PC-3 (cell line): ENCODE measurements around the gene NPIPB9. TPM values are rescaled to one million over a fixed set of nuclear protein-coding genes. Genes with fewer than 3 reads are reported as not detected.
"Not testable (repeated sequence)": the region's sequence is repeated elsewhere in the genome, so short reads cannot be mapped to it uniquely, and the experiment has no call there.

ENCODE experiments used
- ATAC-seq: fragments of 200-7000 bp; cut with Tn5 transposase; 2 replicates; pipeline ENCODE4 v1.9.1; 2020; ENCODE audit warnings: mild to moderate bottlenecking, moderate library complexity
- BruUV-seq: library from RNA; stranded (reverse); fragments of 400-500 nt; replicated peaks from 2 replicates; lab custom pipeline; 2021; lab: Mats Ljungman, UMichigan
- CTCF ChIA-PET: fragments of 300-600 bp; sonication (Branson Sonifier 250); formaldehyde crosslinking; loops from one replicate; lab custom pipeline; 2022; ENCODE audit warnings: antibody characterized with exemption; lab: Charles Lee
- POLR2A ChIA-PET: fragments of 300-600 bp; sonication (Branson Sonifier 250); formaldehyde crosslinking; loops from one replicate; lab custom pipeline; 2022; ENCODE audit warnings: antibody characterized with exemption; ENCODE audit not compliant: unreplicated experiment; lab: Charles Lee
- DNase-seq: peaks from one replicate; pipeline ENCODE4 v3.0.0-alpha.2; 2015
- H2AFZ ChIP-seq: fragments of 300-600 bp; sonication (generic); 2 replicates; pipeline ENCODE4 v1.6.0; 2016; ENCODE audit warnings: antibody characterized with exemption, low read length
- H3F3A ChIP-seq: fragments of 300-600 bp; sonication (generic); one replicate; pipeline ENCODE4 v1.6.0; 2017; ENCODE audit warnings: antibody characterized with exemption, low read length, control low read depth, mild to moderate bottlenecking; ENCODE audit not compliant: unreplicated experiment
- H3K27ac ChIP-seq: fragments of 300-600 bp; sonication (generic); 2 replicates; pipeline ENCODE4 v1.5.1; 2016; ENCODE audit warnings: mild to moderate bottlenecking, low read length
- H3K27me3 ChIP-seq: fragments of 300-600 bp; sonication (generic); 2 replicates; pipeline ENCODE4 v1.6.1; 2016; ENCODE audit warnings: low read length, mixed read lengths
- H3K36me3 ChIP-seq: fragments of 300-600 bp; sonication (generic); 2 replicates; pipeline ENCODE4 v1.6.1; 2016; ENCODE audit warnings: low read depth, mixed run types, low read length, mixed read lengths
- H3K4me1 ChIP-seq: fragments of 300-600 bp; sonication (generic); 2 replicates; pipeline ENCODE4 v1.5.1; 2016; ENCODE audit warnings: low read length; ENCODE audit not compliant: insufficient read depth
- H3K4me2 ChIP-seq: fragments of 300-600 bp; sonication (generic); 2 replicates; pipeline ENCODE4 v1.6.0; 2016; ENCODE audit warnings: low read length
- H3K4me3 ChIP-seq: fragments of 300-600 bp; sonication (generic); 2 replicates; pipeline ENCODE4 v1.5.1; 2016; ENCODE audit warnings: mild to moderate bottlenecking, low read length, mixed read lengths
- H3K79me2 ChIP-seq: fragments of 300-600 bp; sonication (generic); 2 replicates; pipeline ENCODE4 v1.6.1; 2017; ENCODE audit warnings: low read length, mixed read lengths
- H3K9ac ChIP-seq: fragments of 300-600 bp; sonication (generic); 2 replicates; pipeline ENCODE4 v1.6.0; 2016; ENCODE audit warnings: mild to moderate bottlenecking, low read length
- H3K9me2 ChIP-seq: fragments of 300-600 bp; sonication (generic); replicated peaks from 2 replicates; pipeline ENCODE4 v1.6.1; 2016; ENCODE audit warnings: mixed run types, low read length, mixed read lengths
- H3K9me3 ChIP-seq: fragments of 300-600 bp; sonication (generic); 2 replicates; pipeline ENCODE4 v1.6.1; 2016; ENCODE audit warnings: low read length, mixed read lengths
- H4K20me1 ChIP-seq: fragments of 300-600 bp; sonication (generic); 2 replicates; pipeline ENCODE4 v1.6.1; 2016; ENCODE audit warnings: low read length, mixed read lengths
- CTCF ChIP-seq: fragments of 300-600 bp; sonication (generic); conservative IDR thresholded peaks from 2 replicates; pipeline ENCODE4 v1.5.1; 2017; ENCODE audit warnings: antibody characterized with exemption, low read depth, mild to moderate bottlenecking, low read length
- EZH2 ChIP-seq: fragments of 300-600 bp; sonication (generic); IDR thresholded peaks from one replicate; pipeline ENCODE4 v1.6.1; 2017; ENCODE audit warnings: antibody characterized with exemption, mild to moderate bottlenecking, low read length; ENCODE audit not compliant: unreplicated experiment
- EZH2phosphoT487 ChIP-seq: fragments of 300-600 bp; sonication (generic); IDR thresholded peaks from 2 replicates; pipeline ENCODE4 v1.6.1; 2018; ENCODE audit warnings: mild to moderate bottlenecking, antibody characterized with exemption, low read length, borderline replicate concordance
- intact Hi-C: fragments of 100-400 bp; cut with micrococcal nuclease; formaldehyde crosslinking; loops from 2 replicates; pipeline ENCODE4 v1.9.0; 2023
- microRNA-seq: library from miRNA; unstranded; fragments of <30 nt; microRNA quantifications from one replicate; pipeline ENCODE4 v1.1.0, GENCODE V29; 2020; ENCODE audit not compliant: unreplicated experiment
- total RNA-seq: library from RNA; depleted of rRNA; stranded (reverse); fragments of >200 nt; gene quantifications from 2 replicates; pipeline ENCODE4 v1.2.3, GENCODE V29; 2014; rRNA removed

Gene NPIPB9
- total RNA-seq, 1 experiment from 2014 or later = not detected

- H3K36me3 ChIP-seq = peaks cover under 1% of the 10 kb centered on the region; the same call in 1 of the 2 replicates
- CTCF ChIA-PET = no interaction called here
- DNase-seq (no peak), ATAC-seq (no peak)
- BruUV-seq = no TSS peak
- H3F3A ChIP-seq = no peaks in the 10 kb centered on the region
- H3K9me3 ChIP-seq = no peaks in the 10 kb centered on the region
- H3K27ac ChIP-seq = no peak overlapping the region
- H2AFZ ChIP-seq = no peak overlapping the region
- peaks cover 26% of the 10 kb centered on the region for H3K79me2 ChIP-seq
- H3K4me2 ChIP-seq = no peak overlapping the region
- TF ChIP-seq EZH2 (no peak), EZH2phosphoT487 (no peak), CTCF (no peak)
- H3K4me1 ChIP-seq = peaks cover 8% of the 10 kb centered on the region
- peaks cover 7% of the 10 kb centered on the region for H4K20me1 ChIP-seq
- no peak overlapping the region for H3K4me3 ChIP-seq
- H3K27me3 ChIP-seq = no peaks in the 10 kb centered on the region
- no peak overlapping the region for H3K9ac ChIP-seq
- POLR2A ChIA-PET = no interaction called here
- intact Hi-C loops = loop anchor here (5.0 kb wide), 1 partner anchor 127 kb away; no protein-coding TSS in a partner anchor
- H3K9me2 ChIP-seq = no peaks in the 10 kb centered on the region
Observed at GRCh38 chr16:28820016-28820415, 68.4 kb downstream of the NPIPB9 start.

- H3F3A ChIP-seq, H3K9me3 ChIP-seq, ATAC-seq, H2AFZ ChIP-seq, H3K9ac ChIP-seq, H3K4me2 ChIP-seq, H3K27me3 ChIP-seq, H3K27ac ChIP-seq, BruUV-seq, DNase-seq, H3K36me3 ChIP-seq, POLR2A ChIA-PET, H3K9me2 ChIP-seq, CTCF ChIA-PET, H3K4me3 ChIP-seq: not testable (repeated sequence)
- intact Hi-C loops = loop anchor here (5.0 kb wide), 1 partner anchor 127 kb away; no protein-coding TSS in a partner anchor
- peaks cover 13% of the 10 kb centered on the region for H3K4me1 ChIP-seq
- peaks cover 31% of the 10 kb centered on the region for H3K79me2 ChIP-seq
- H4K20me1 ChIP-seq = peaks cover 12% of the 10 kb centered on the region
Observed at GRCh38 chr16:28820546-28820945, 69.0 kb downstream of the NPIPB9 start.

- Histone ChIP-seq H2AFZ (peak overlapping the region; percentile 86), H3K4me3 (peak overlapping the region; percentile 96), H3K4me2 (peak overlapping the region; percentile 96), H3K27me3 (no peaks in the 10 kb centered on the region), H4K20me1 (peaks cover 26% of the 10 kb centered on the region), H3K9ac (peak overlapping the region; percentile 99), H3K36me3 (peaks cover 19% of the 10 kb centered on the region), H3F3A (no peaks in the 10 kb centered on the region), H3K27ac (peak overlapping the region; percentile 86), H3K79me2 (peaks cover 46% of the 10 kb centered on the region), H3K4me1 (peaks cover 22% of the 10 kb centered on the region), H3K9me2 (no peaks in the 10 kb centered on the region), H3K9me3 (no peaks in the 10 kb centered on the region)
- TSS peak; percentile 82 for BruUV-seq
- intact Hi-C loops = loop anchor here (5.0 kb wide), 1 partner anchor 125 kb away; no protein-coding TSS in a partner anchor
- TF ChIP-seq EZH2 = no peak
- TF ChIP-seq EZH2phosphoT487 = no peak
- no peak for TF ChIP-seq CTCF
- DNase-seq (no peak), ATAC-seq (no peak)
- ChIA-PET POLR2A (interaction anchor here (0.7 to 1.0 kb wide), 2 partner anchors 23 to 152 kb away, joined by 4 to 8 read pairs; no protein-coding TSS in a partner anchor), CTCF (no interaction called here)
Observed at GRCh38 chr16:28821874-28822519, 70.4 kb downstream of the NPIPB9 start.

Small RNA genes lying within 50 kb of the gene (microRNA-seq; reads per million reads assigned to microRNA genes)
- not detected for gene MIR6862-2

Other genes starting within 250 kb of the NPIPB9 start
- not detected in 2 replicates for gene IL27, start 245.0 kb upstream of the NPIPB9 start, total RNA-seq
- gene NUPR1, start 212.8 kb upstream of the NPIPB9 start, total RNA-seq = 9.2 and 16.5 TPM in 2 replicates
- gene SGF29, start 197.9 kb upstream of the NPIPB9 start, total RNA-seq = 22.3 and 25.9 TPM in 2 replicates
- 0.17 TPM in 1 of 2 replicates, not detected in the other for gene SULT1A2, start 154.7 kb upstream of the NPIPB9 start, total RNA-seq
- gene SULT1A1, start 141.7 kb upstream of the NPIPB9 start, total RNA-seq = 2.9 and 4.7 TPM in 2 replicates
- 1.1 TPM in 1 of 2 replicates, not detected in the other for gene NPIPB8, start 113.7 kb upstream of the NPIPB9 start, total RNA-seq
- gene EIF3C, start 40.3 kb upstream of the NPIPB9 start, total RNA-seq = 369 and 630 TPM in 2 replicates
- 65.8 and 104 TPM in 2 replicates for gene ATXN2L, start 71.2 kb downstream of the NPIPB9 start, total RNA-seq
- gene TUFM, start 94.6 kb downstream of the NPIPB9 start, total RNA-seq = 185 and 198 TPM in 2 replicates
- gene SH2B1, start 112.1 kb downstream of the NPIPB9 start, total RNA-seq = 22.2 and 24.4 TPM in 2 replicates
- 0.23 and 0.87 TPM in 2 replicates for gene ATP2A1, start 126.7 kb downstream of the NPIPB9 start, total RNA-seq
- gene RABEP2, start 173.5 kb downstream of the NPIPB9 start, total RNA-seq = 40.2 and 43.3 TPM in 2 replicates
- gene CD19, start 180.2 kb downstream of the NPIPB9 start, total RNA-seq = not detected in 2 replicates
- gene NFATC2IP, start 199.2 kb downstream of the NPIPB9 start, total RNA-seq = 33.3 and 43.9 TPM in 2 replicates
- 44.8 and 50.6 TPM in 2 replicates for gene SPNS1, start 223.0 kb downstream of the NPIPB9 start, total RNA-seq
- 0.29 and 1.0 TPM in 2 replicates for gene LAT, start 233.3 kb downstream of the NPIPB9 start, total RNA-seq